Thyroid gland (tissue), 4 donors: ENCODE results near the gene API5. TPM values are rescaled to one million over a fixed set of nuclear protein-coding genes. Genes with fewer than 3 reads are reported as not detected.
A peak's percentile ranks its signal among the peaks of the same experiment; 100 is the strongest.

Source experiments
- DNase-seq, 2 donors: peaks; one replicate each; pipeline ENCODE4 v3.0.0-alpha.2; 2019
- H3K27ac ChIP-seq, 3 donors: fragments of 200-600 bp; sonication (generic); 1 replicate in 2 of 3; 2 replicates in 1 of 3; pipeline ENCODE4 v1.5.1; 2016 to 2019; ENCODE audit warnings: mild to moderate bottlenecking in 1 of 3, moderate library complexity in 1 of 3
- H3K27me3 ChIP-seq: fragments of 200-600 bp; sonication (generic); one replicate; pipeline ENCODE4 v1.5.1; 2019
- H3K36me3 ChIP-seq, 2 donors: fragments of 200-600 bp; sonication (generic); one replicate each; pipeline ENCODE4 v1.5.1; 2016 to 2019
- H3K4me1 ChIP-seq, 2 donors: fragments of 200-600 bp; sonication (generic); one replicate each; pipeline ENCODE4 v1.5.1; 2017 to 2019
- H3K4me3 ChIP-seq, 3 donors: fragments of 200-600 bp; sonication (generic); replicated peaks in 1 of 3; 1 replicate in 2 of 3; 2 replicates in 1 of 3; pipeline ENCODE4 v1.5.1; 2016; ENCODE audit warnings: mild to moderate bottlenecking in 1 of 3
- H3K9me3 ChIP-seq: fragments of 200-600 bp; sonication (generic); one replicate; pipeline ENCODE4 v1.5.1; 2017
- POLR2A ChIP-seq, 2 donors: fragments of 450-650 bp; IDR thresholded peaks; one replicate each; pipeline ENCODE4 v1.6.1; 2017; ENCODE audit warnings: antibody characterized with exemption in 2 of 2, mild to moderate bottlenecking in 2 of 2, moderate library complexity in 1 of 2
- WGBS, 2 donors: methylation state at CpG; one replicate each; pipeline ENCODE4 v1.1.5; 2017; 5-methylcytosine and 5-hydroxymethylcytosine counted together
- intact Hi-C: fragments of 100-400 bp; cut with DNase I; formaldehyde crosslinking; loops from one replicate; pipeline ENCODE4 v1.15.1; 2023
- total RNA-seq, 4 donors: library from RNA; depleted of rRNA; stranded (reverse); fragments of >200 nt; gene quantifications; one replicate each; pipeline ENCODE4 v1.2.3, GENCODE V29; 2016
- TF ChIP-seq, protein P1 (sequence below), 6 experiments: fragments of 200-600 bp in 3 of 6; fragments of 450-650 bp in 3 of 6; sonication (generic) in 3 of 6; IDR thresholded peaks; one replicate each; pipeline ENCODE4 v1.5.1; 2016 to 2019; ENCODE audit warnings: antibody characterized with exemption in 6 of 6, mild to moderate bottlenecking in 2 of 6, inconsistent platforms in 1 of 6, moderate library complexity in 1 of 6

Gene API5
- total RNA-seq, 4 donors from 2014 or later = 83.2 to 257 (median 143) TPM

DNA sequence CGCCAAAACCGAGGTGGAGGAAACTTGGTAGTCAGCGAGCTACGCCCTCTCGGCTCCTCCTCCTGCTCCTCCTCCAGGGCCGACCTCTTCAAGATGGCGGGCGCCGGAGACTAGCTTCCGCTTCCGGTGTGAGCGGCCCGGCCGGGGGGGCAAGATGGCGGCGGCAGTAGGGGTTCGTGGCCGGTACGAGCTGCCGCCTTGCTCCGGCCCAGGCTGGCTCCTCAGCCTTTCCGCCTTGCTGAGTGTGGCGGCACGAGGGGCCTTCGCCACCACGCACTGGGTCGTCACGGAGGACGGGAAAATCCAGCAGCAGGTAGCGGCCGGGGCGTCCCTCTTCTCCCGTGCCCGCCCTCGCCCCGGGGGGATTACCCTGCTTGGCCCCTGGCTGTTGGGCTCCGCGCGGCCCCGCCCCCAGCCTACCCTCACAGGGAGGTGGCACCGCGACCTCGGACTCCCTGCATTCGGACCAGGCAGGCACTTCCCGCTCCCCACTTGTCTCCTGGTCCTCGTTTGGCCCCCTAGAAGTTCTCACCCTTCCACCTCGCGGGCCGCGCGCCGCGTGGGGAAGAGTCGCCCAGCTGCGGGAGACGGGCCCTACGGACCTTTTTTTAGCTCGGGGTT is 47.1 kb downstream of the API5 start, which contains the start of gene TTC17:
Gene TTC17, plus strand, starts transcription at position 120 of the 621 bp plus-strand sequence. Its CDS starts 35 bp downstream, at position 155.
- peak; percentile 57 to 90 for TF ChIP-seq POLR2A (IDR thresholded peaks at IDR 0.05)
- TF ChIP-seq, protein P1, sequence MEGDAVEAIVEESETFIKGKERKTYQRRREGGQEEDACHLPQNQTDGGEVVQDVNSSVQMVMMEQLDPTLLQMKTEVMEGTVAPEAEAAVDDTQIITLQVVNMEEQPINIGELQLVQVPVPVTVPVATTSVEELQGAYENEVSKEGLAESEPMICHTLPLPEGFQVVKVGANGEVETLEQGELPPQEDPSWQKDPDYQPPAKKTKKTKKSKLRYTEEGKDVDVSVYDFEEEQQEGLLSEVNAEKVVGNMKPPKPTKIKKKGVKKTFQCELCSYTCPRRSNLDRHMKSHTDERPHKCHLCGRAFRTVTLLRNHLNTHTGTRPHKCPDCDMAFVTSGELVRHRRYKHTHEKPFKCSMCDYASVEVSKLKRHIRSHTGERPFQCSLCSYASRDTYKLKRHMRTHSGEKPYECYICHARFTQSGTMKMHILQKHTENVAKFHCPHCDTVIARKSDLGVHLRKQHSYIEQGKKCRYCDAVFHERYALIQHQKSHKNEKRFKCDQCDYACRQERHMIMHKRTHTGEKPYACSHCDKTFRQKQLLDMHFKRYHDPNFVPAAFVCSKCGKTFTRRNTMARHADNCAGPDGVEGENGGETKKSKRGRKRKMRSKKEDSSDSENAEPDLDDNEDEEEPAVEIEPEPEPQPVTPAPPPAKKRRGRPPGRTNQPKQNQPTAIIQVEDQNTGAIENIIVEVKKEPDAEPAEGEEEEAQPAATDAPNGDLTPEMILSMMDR (IDR thresholded peaks at IDR 0.05) = no peak
- DNase-seq = peak; percentile 94 to 97
- peak within 1 kb of the TSS; percentile 3 to 86 (median 77) for H3K27ac ChIP-seq
- no peaks in the 10 kb centered on the region for H3K36me3 ChIP-seq
- no peaks in the 10 kb centered on the region for H3K9me3 ChIP-seq
- intact Hi-C loops = no loop called here
- 2 to 3% methylated on average over 14 to 26 of the region's 58 CpGs for WGBS, 2 donors
- no peaks in the 10 kb centered on the region for H3K27me3 ChIP-seq
- peaks cover 36 to 38% of the 10 kb centered on the region in 2 donors for H3K4me1 ChIP-seq
- peak within 1 kb of the TSS; percentile 36 to 70 (median 59) for H3K4me3 ChIP-seq

DNA sequence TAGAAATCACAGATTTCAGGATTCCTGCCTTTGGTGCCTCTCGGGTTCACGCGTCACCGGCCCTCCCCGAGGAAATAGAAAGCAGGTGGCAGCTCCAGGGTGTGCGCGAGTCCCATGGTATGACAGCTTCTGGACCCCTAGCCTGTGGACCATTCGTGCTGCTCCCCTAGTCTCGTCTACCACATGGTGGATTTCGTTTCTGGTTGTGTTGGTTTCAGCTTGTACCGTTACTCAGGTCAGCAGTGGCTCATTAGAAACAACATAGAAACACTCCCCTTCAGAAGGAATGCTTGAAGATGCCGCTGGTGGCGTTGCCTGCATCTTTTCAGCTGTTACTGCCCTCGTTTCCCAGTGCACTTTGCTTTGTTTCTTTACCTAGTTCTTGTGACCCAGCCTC is 47.6 kb downstream of the API5 start:
- intact Hi-C loops = no loop called here
- Histone ChIP-seq H3K27me3 (no peaks in the 10 kb centered on the region), H3K27ac (peak overlapping the region in 2 of 3 donors; percentile 77 to 86), H3K36me3 (no peaks in the 10 kb centered on the region), H3K4me1 (peaks cover 36 to 38% of the 10 kb centered on the region in 2 donors), H3K9me3 (no peaks in the 10 kb centered on the region), H3K4me3 (peak overlapping the region; percentile 36 to 70 (median 59))
- WGBS, 2 donors = 0 to 2% methylated on average over 14 of the region's 14 CpGs
- peak in 1 of 2 donors; percentile 15 for DNase-seq
- no peak for TF ChIP-seq POLR2A (IDR thresholded peaks at IDR 0.05)
- TF ChIP-seq, protein P1 (IDR thresholded peaks at IDR 0.05) = no peak

DNA sequence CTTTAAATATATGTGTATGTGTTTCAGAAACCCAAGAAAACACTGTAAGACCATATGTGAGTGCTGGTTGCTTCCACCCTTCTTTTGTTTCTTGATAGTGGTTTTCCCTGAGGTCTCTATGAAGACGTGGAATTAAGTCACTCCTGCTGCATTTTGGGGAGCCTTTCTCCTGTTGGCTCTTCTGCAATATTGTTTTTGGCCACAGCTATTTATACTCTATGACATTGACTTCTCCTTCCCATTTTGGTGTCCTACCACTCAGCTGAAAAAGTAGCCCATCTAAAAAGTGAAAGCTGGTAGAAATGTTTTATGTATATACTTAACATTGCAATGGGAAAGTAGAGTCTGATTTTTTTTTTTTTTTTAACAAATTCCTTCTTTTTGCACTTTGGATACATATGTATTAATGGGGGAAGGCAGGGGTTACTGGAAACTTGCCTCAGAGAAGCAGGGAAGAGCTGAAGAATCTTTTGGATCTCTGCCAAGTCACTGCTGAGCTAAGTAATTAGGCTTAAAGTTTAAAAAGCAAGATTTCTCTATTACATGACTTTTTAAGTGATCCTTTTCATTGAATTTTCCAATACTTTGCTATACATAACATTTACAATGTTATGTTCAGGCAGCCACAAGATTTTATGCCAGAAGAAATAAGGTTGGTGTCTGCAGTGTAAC is 48.7 kb downstream of the API5 start:
- Histone ChIP-seq H3K4me3 (no peak overlapping the region), H3K9me3 (no peaks in the 10 kb centered on the region), H3K36me3 (no peaks in the 10 kb centered on the region), H3K27me3 (no peaks in the 10 kb centered on the region), H3K27ac (peak overlapping the region in 2 of 3 donors; percentile 77 to 86), H3K4me1 (peaks cover 28 to 30% of the 10 kb centered on the region in 2 donors)
- intact Hi-C loops = no loop called here
- 33 to 61% methylated on average over 1 of the region's 1 CpG for WGBS, 2 donors
- TF ChIP-seq, protein P1 (IDR thresholded peaks at IDR 0.05) = no peak
- no peak for TF ChIP-seq POLR2A (IDR thresholded peaks at IDR 0.05)
- no peak for DNase-seq

DNA sequence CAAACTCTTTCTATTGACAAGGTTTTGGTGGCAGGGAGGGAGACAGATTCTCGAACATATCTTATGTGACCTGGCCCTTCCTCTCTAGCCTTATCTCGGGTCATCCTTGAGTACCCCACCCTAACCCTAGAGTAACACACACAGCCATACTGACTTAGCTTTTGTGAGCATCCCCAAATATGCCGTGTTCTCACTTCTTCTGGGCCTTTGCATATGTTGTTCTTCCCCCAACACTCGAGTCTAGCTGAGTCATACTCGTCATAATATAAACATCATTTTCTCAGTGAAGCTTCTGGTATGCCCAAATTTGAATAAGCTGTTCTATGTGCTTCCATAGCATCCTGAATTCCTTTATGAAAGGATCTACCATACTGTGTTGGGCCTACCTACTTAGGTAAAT is 54.9 kb downstream of the API5 start:
- WGBS, 2 donors = 91 to 92% methylated on average over 5 of the region's 5 CpGs
- Histone ChIP-seq H3K4me1 (peaks cover 38 to 52% of the 10 kb centered on the region in 2 donors), H3K27me3 (no peaks in the 10 kb centered on the region), H3K9me3 (no peaks in the 10 kb centered on the region), H3K27ac (peak overlapping the region in 2 of 3 donors; percentile 68 to 74), H3K36me3 (no peaks in the 10 kb centered on the region), H3K4me3 (no peak overlapping the region)
- DNase-seq = no peak
- intact Hi-C loops = no loop called here
- TF ChIP-seq, protein P1 (IDR thresholded peaks at IDR 0.05) = no peak
- TF ChIP-seq POLR2A (IDR thresholded peaks at IDR 0.05) = no peak
